ENCODE measurements around the gene PGD. TPM values are rescaled to one million over a fixed set of nuclear protein-coding genes. Genes with fewer than 3 reads are reported as not detected.

The PGD gene
- total RNA-seq, 1 donor from 2014 or later = 207 TPM

GRCh38 chr1:10434590-10434989, 35.7 kb downstream of the PGD start:
- Mint-ChIP-seq H3K27me3 (ENCODE audit: insufficient read depth, low read depth) (peaks cover 4% of the 10 kb centered on the region), H3K4me3 (no peak overlapping the region), H3K36me3 (peaks cover 3% of the 10 kb centered on the region), H3K9me3 (no peaks in the 10 kb centered on the region), H3K4me1 (peaks cover 38% of the 10 kb centered on the region), H3K27ac (no peak overlapping the region)
- Histone ChIP-seq H3K9me3 (ENCODE audit: low read depth) (no peaks in the 10 kb centered on the region), H3K9ac (no peak overlapping the region), H3K4me2 (no peak overlapping the region), H3K36me3 (no peaks in the 10 kb centered on the region), H2AFZ (replicated peaks) (no peak overlapping the region), H3F3A (ENCODE audit: low read depth) (peaks cover 10% of the 10 kb centered on the region), H3K27ac (no peak overlapping the region), H3K79me2 (ENCODE audit: low read depth) (peaks cover 19% of the 10 kb centered on the region), H3K4me3 (no peak overlapping the region), H3K4me1 (peaks cover 4% of the 10 kb centered on the region), H4K20me1 (ENCODE audit: low read depth) (no peaks in the 10 kb centered on the region), H3K27me3 (no peaks in the 10 kb centered on the region)
- no peak for DNase-seq (ENCODE audit: low spot score)
- no peak for TF ChIP-seq CTCF (IDR thresholded peaks at IDR 0.05)
- no peak for TF ChIP-seq EZH2 (IDR thresholded peaks at IDR 0.05)
- no peak for TF ChIP-seq EZH2phosphoT487 (IDR thresholded peaks at IDR 0.05)

GRCh38 chr1:10437052-10437451, 38.2 kb downstream of the PGD start:
- Histone ChIP-seq H3K4me2 (no peak overlapping the region), H3K4me3 (no peak overlapping the region), H3K27me3 (no peaks in the 10 kb centered on the region), H3K9me3 (ENCODE audit: low read depth) (no peaks in the 10 kb centered on the region), H3K27ac (no peak overlapping the region), H3K36me3 (no peaks in the 10 kb centered on the region), H3K79me2 (ENCODE audit: low read depth) (peaks cover 3% of the 10 kb centered on the region), H3F3A (ENCODE audit: low read depth) (no peaks in the 10 kb centered on the region), H3K4me1 (no peaks in the 10 kb centered on the region), H2AFZ (replicated peaks) (no peak overlapping the region), H4K20me1 (ENCODE audit: low read depth) (no peaks in the 10 kb centered on the region), H3K9ac (no peak overlapping the region)
- H3K27ac Mint-ChIP-seq = no peak overlapping the region
- peaks cover 3% of the 10 kb centered on the region for H3K27me3 Mint-ChIP-seq (ENCODE audit: insufficient read depth, low read depth)
- no peak for TF ChIP-seq EZH2phosphoT487 (IDR thresholded peaks at IDR 0.05)
- no peak for TF ChIP-seq EZH2 (IDR thresholded peaks at IDR 0.05)
- TF ChIP-seq CTCF (IDR thresholded peaks at IDR 0.05) = no peak
- H3K4me1 Mint-ChIP-seq = peaks cover 22% of the 10 kb centered on the region
- H3K4me3 Mint-ChIP-seq = no peak overlapping the region
- H3K9me3 Mint-ChIP-seq = no peaks in the 10 kb centered on the region
- DNase-seq (ENCODE audit: low spot score) = no peak
- H3K36me3 Mint-ChIP-seq = peaks cover 8% of the 10 kb centered on the region

GRCh38 chr1:10438677-10439163, 39.9 kb downstream of the PGD start:
- DNase-seq (ENCODE audit: low spot score) = no peak
- Histone ChIP-seq H3K4me3 (no peak overlapping the region), H3K4me2 (no peak overlapping the region), H2AFZ (replicated peaks) (no peak overlapping the region), H3K9ac (no peak overlapping the region), H4K20me1 (ENCODE audit: low read depth) (no peaks in the 10 kb centered on the region), H3F3A (ENCODE audit: low read depth) (no peaks in the 10 kb centered on the region), H3K4me1 (no peaks in the 10 kb centered on the region), H3K9me3 (ENCODE audit: low read depth) (no peaks in the 10 kb centered on the region), H3K27me3 (no peaks in the 10 kb centered on the region), H3K36me3 (no peaks in the 10 kb centered on the region), H3K79me2 (ENCODE audit: low read depth) (no peaks in the 10 kb centered on the region), H3K27ac (no peak overlapping the region)
- TF ChIP-seq CTCF (IDR thresholded peaks at IDR 0.05) = no peak
- TF ChIP-seq EZH2 (IDR thresholded peaks at IDR 0.05) = no peak
- TF ChIP-seq EZH2phosphoT487 (IDR thresholded peaks at IDR 0.05) = no peak
- no peak overlapping the region for H3K4me3 Mint-ChIP-seq
- peaks cover 4% of the 10 kb centered on the region for H3K36me3 Mint-ChIP-seq
- H3K4me1 Mint-ChIP-seq = peaks cover 10% of the 10 kb centered on the region
- H3K27ac Mint-ChIP-seq = no peak overlapping the region
- H3K9me3 Mint-ChIP-seq = no peaks in the 10 kb centered on the region
- peaks cover 3% of the 10 kb centered on the region for H3K27me3 Mint-ChIP-seq (ENCODE audit: insufficient read depth, low read depth)
